Measurements from ENCODE around the gene FAM184A.
"Not testable (repeated sequence)": the region's sequence is repeated elsewhere in the genome, so short reads cannot be mapped to it uniquely, and the experiment has no call there.

Gene FAM184A

DNA sequence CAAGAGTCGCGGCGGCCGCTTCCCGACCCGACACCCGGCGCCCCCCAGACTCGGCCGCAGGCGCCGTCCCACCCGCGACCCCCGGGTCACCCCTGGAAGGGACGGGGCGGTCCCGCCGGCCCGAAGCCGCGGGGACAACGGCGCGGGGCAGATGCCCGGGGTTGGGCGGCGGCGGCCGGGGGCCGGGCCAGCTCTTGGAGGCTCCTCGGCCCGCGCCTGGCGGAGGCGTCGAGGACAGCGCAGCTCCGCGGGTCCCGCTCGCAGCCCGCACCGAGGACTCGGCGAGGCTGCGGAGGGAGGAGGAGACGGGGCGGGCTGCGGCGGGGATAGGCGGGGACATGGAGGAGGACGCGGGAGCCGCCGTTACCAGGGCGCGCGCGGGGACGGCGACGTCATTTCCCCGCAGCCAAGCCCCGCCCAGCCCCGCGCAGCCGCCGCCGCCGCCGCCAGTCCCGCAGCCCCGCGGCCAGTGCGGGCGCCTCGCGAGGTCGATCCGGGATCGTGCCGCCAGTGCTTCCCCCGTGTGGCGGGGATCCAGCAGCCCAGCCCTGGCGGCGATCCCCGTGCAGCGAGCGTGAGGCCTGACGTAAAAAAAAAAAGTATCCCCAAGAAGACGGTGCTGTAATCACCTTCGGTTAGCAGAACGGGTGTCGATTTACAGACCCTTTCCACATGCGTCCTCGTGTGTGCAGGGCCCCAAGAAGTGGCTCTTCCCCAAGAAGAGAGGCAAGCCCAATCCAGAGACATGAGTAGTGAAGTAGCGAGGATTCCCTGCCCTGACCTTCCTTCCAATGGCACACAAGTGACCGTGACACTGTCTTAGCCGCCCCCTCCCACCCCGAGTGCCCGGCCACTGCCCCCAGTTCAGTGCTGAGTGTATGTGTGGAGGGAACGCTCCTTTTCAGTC is at the start of gene FAM184A:
FAM184A (minus strand) TSS at position 289 of the 907 bp plus-strand sequence. CDS start 365 bp downstream, outside the sequence.
- peak; percentile 43 to 54 (median 50) for DNase-seq (ENCODE audit: low read depth in 3 of 3)

- DNase-seq (ENCODE audit: low read depth in 3 of 3): no peak
Observed at GRCh38 chr6:119127627-119128026, 49.2 kb upstream of the FAM184A start.

- no peak for DNase-seq (ENCODE audit: low read depth in 3 of 3)
Observed at GRCh38 chr6:119126826-119127225, 48.4 kb upstream of the FAM184A start.

DNA sequence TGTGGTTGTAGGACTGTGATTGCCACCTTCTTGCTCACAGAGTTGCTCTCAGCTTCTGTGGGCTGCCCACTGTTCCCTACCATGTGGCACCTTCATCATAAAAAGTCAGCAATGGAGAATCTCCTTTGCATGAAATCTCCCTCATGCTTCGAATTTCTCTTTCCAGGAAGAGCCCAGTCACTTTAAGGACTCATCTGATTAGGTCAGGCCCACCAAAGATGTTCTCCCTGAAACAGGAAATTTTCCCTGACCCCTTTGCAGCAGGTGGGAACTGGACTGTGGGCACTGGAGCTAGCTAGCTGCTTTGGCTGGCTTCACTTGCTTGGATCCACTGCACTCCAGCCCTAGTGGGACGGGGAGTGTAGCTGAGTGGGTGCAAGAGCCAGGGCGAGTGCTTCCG is 47.7 kb upstream of the FAM184A start:
- no peak for DNase-seq (ENCODE audit: low read depth in 3 of 3)

DNA sequence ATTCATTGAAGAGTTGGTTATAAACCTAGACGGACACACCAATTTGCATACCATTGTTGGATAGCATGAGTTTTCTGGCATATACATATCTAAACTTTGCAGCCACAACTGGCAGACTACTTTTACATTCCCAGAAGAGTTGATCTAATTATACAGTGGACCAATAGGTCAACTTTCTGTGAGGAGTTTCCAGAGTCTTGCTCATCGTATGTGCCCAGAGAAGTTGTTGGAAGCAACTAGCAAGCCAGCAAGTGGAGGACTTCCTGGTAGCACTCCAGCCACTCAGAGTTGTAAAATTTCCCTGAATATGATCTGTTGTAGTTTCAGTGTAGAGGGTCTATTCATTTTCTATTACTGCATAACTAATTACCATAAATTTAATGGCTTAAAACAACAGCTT is 47.1 kb upstream of the FAM184A start:
- no peak for DNase-seq (ENCODE audit: low read depth in 3 of 3)

- no peak for DNase-seq (ENCODE audit: low read depth in 3 of 3)
Observed at GRCh38 chr6:119124079-119124824, 45.8 kb upstream of the FAM184A start.

- DNase-seq (ENCODE audit: low read depth in 3 of 3): no peak
Observed at GRCh38 chr6:119122336-119122735, 43.9 kb upstream of the FAM184A start.

GRCh38 chr6:119121367-119121766 is 42.9 kb upstream of the FAM184A start:
- DNase-seq (ENCODE audit: low read depth in 3 of 3): no peak

- no peak for DNase-seq (ENCODE audit: low read depth in 3 of 3)
Observed at GRCh38 chr6:119119989-119120388, 41.5 kb upstream of the FAM184A start.

DNA sequence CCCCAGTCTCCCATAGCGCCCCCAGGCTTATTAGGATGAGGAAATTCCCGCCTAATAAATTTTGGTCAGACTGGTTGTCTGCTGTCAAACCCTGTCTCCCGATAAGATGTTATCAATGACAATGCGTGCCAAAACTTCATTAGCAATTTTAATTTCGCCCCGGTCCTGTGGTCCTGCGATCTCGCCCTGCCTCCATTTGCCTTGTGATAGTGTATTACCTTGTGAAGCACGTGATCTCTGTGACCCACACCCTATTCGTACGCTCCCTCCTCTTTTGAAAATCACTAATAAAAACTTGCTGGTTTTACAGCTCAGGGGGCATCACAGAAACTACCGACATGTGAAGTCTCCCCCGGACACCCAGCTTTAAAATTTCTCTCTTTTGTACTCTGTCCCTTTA is 40.6 kb upstream of the FAM184A start:
- not testable (repeated sequence) for DNase-seq (ENCODE audit: low read depth in 3 of 3)

DNA sequence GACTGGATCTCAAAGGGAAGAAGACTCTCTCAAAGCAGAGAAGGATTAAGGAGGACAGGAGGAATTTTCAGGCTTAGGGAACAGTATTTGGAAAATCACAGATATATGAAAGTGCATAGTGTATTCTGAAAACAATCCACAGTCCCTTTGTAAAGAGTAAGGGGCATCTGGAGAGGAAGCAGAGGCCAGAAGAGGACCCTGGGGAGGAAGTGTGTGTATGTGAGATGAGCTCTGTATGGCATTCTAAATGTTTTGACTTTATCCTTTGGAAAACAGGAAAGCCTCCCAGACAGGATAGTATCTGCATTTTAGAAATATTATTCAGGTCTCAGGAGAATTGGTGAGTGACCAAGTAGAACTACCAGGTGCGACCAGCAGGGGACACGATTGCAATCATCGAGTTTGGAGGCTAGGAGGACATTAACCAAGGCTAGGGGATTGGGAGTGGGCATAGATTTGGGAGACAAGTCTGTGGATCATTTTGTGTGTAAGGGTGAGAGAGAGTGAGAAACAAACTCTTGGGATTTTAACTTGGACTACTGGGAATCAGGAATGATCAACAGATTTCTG is 38.3 kb upstream of the FAM184A start:
- DNase-seq (ENCODE audit: low read depth in 3 of 3): no peak

GRCh38 chr6:119113961-119114360 is 35.5 kb upstream of the FAM184A start:
- DNase-seq (ENCODE audit: low read depth in 3 of 3): no peak

DNA sequence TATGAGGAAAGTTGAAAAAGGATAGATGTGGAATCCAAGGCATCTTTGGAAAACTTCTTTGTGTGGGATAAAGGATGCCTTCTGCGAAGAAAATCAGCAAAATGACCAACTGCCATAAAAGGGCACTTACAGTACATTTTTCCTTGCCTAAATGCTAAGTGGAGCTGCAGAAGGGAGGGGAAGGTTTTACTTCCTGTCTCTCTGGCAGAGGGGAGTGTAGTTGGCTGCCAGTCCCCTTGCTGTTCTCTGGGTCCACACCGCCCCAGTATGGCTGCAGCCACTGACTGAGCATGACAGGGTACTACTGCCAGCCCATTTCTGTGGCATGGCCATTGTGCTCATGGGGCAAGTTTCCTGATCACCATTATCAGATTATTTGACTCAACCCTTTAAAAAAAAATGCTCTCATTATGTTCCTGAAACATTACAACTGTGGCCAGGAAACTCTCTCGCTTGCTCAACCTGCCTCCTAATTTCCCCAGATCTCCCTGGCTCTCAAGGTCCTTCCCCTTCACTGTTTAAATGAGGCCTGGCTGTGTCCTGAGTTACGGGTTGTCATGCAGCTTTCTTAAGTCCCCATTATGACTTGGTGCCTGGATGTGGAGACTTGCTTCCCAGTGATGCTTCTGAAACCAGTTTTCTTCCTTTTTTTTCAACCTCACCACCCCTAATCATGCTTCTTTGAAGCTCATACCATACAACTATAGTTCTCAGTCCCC is 34.5 kb upstream of the FAM184A start:
- DNase-seq (ENCODE audit: low read depth in 3 of 3): no peak

GRCh38 chr6:119110601-119111548 is 32.4 kb upstream of the FAM184A start:
- DNase-seq (ENCODE audit: low read depth in 3 of 3): peak in 1 of 3 experiments; percentile 21

- DNase-seq (ENCODE audit: low read depth in 3 of 3): no peak
Observed at GRCh38 chr6:119109654-119110325, 31.3 kb upstream of the FAM184A start.

GRCh38 chr6:119108076-119108475 is 29.6 kb upstream of the FAM184A start:
- DNase-seq (ENCODE audit: low read depth in 3 of 3): no peak

DNA sequence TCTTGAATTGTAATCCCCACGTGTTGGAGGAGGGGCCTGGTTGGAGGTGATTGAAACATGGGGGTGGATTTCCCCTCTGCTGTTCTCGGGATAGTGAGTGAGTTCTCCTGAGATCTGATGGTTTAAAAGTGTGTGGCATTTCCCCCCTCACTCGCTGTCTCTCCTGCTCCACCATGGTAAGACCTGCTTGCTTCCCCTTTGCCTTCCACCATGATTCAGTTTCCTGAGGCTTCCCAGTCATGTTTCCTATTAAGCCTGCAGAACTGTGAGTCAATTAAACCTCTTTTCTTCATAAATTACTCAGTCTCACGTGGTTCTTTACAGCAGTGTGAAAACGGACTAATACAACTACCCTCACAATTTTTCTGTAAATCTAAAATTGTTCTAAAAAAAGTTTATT is 26.8 kb upstream of the FAM184A start:
- no peak for DNase-seq (ENCODE audit: low read depth in 3 of 3)

- DNase-seq (ENCODE audit: low read depth in 3 of 3): no peak
Observed at GRCh38 chr6:119102901-119103300, 24.4 kb upstream of the FAM184A start.

DNA sequence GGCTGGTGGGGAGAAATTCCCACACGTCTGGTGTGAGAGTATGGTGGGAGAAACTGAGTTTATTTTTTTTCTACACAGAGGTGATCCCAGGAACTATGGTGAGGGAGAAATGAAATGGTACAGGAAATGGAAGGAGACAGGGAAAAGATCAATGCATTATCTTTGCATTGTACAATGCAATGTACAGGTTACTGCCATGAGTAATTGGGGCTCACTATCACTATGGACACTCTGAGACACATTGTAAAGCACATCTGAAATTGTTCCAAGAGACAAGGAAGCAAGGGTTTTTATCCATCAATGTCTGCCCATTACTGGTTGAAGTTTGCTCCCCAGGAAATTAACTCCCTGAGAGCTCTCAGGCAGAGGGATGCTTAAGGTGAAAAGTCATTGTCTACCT is 21.7 kb upstream of the FAM184A start:
- no peak for DNase-seq (ENCODE audit: low read depth in 3 of 3)

GRCh38 chr6:119097815-119098361 is 19.4 kb upstream of the FAM184A start:
- DNase-seq (ENCODE audit: low read depth in 3 of 3): not testable (repeated sequence)

Measured in stimulated activated CD4-positive, alpha-beta T cell treated with anti-CD3 and anti-CD28 coated beads, TNF-alpha, amount 100 ng/mL, for 4 hours (primary cell).